Heart left ventricle (tissue), 16 donors: Measurements from ENCODE around the gene CYP26C1. TPM values are rescaled to one million over a fixed set of nuclear protein-coding genes. Genes with fewer than 3 reads are reported as not detected.

Source experiments
- ATAC-seq, 4 donors: fragments of 200-7000 bp; cut with Tn5 transposase; one replicate each; pipeline ENCODE4 v1.9.1; 2020 to 2022; ENCODE audit warnings: moderate library complexity in 4 of 4, mild to moderate bottlenecking in 3 of 4, moderate number of reproducible peaks in 1 of 4
- DNase-seq, 5 donors: peaks; one replicate each; pipeline ENCODE4 v3.0.0-alpha.2; 2020
- H3K27ac ChIP-seq, 12 donors: fragments of 200-600 bp; sonication (generic) in 4 of 12; one replicate each; pipeline versions ENCODE4 v1.5.0 to v1.8.0; 2016 to 2022; ENCODE audit warnings: mild to moderate bottlenecking in 2 of 12
- H3K27me3 ChIP-seq, 9 donors: fragments of 200-600 bp; sonication (generic) in 2 of 9; one replicate each; pipeline versions ENCODE4 v1.5.1 to v1.8.0; 2016 to 2022; ENCODE audit warnings: mild to moderate bottlenecking in 3 of 9
- H3K36me3 ChIP-seq, 9 donors: fragments of 200-600 bp; sonication (generic) in 2 of 9; one replicate each; pipeline versions ENCODE4 v1.5.0 to v1.8.0; 2018 to 2022; ENCODE audit warnings: mild to moderate bottlenecking in 2 of 9
- H3K4me1 ChIP-seq, 12 donors: fragments of 200-600 bp; sonication (generic) in 4 of 12; one replicate each; pipeline versions ENCODE4 v1.5.0 to v1.8.0; 2016 to 2022; ENCODE audit warnings: mild to moderate bottlenecking in 3 of 12
- H3K4me3 ChIP-seq, 12 donors: fragments of 200-600 bp; sonication (generic) in 4 of 12; one replicate each; pipeline versions ENCODE4 v1.5.0 to v1.8.0; 2017 to 2022; ENCODE audit warnings: mild to moderate bottlenecking in 9 of 12, moderate library complexity in 4 of 12
- H3K9me3 ChIP-seq, 12 donors: fragments of 200-600 bp; sonication (generic) in 4 of 12; one replicate each; pipeline versions ENCODE4 v1.5.0 to v1.8.0; 2016 to 2022; ENCODE audit warnings: mild to moderate bottlenecking in 1 of 12
- POLR2A ChIP-seq, 2 donors: fragments of 450-650 bp; IDR thresholded peaks; one replicate each; pipeline ENCODE4 v1.6.1; 2017; ENCODE audit warnings: antibody characterized with exemption in 2 of 2, mild to moderate bottlenecking in 2 of 2, moderate library complexity in 2 of 2
- WGBS, 4 donors: extraction: QIAGEN DNeasy Blood & Tissue Kit in 2 of 4; methylation state at CpG; one replicate each; pipeline versions ENCODE4 v1.1.5 to v1.1.7; 2013 to 2018; 5-methylcytosine and 5-hydroxymethylcytosine counted together
- intact Hi-C, 10 donors: fragments of 100-400 bp; cut with DNase I; formaldehyde crosslinking; loops; one replicate each; pipeline versions ENCODE4 v1.11.1 to v1.14.2; 2022
- polyA plus RNA-seq, 2 donors: library from polyadenylated mRNA; stranded (reverse); fragments of 200-250 nt; gene quantifications; one replicate each; pipeline ENCODE4 v1.2.3, GENCODE V29; 2013
- total RNA-seq, 9 donors: library from RNA; depleted of rRNA in 2 of 9; stranded (reverse); fragments of >200 nt in 2 of 9; fragmentation: NEBNext Ultra II Directional in 3 of 9; extraction: Animal tissue kit (Norgen Biotek cat#: 25700) in 3 of 9; gene quantifications; one replicate each; pipeline versions ENCODE4 v1.1.0 to v1.2.4, GENCODE V29; 2016 to 2023
- TF ChIP-seq, protein P1 (sequence below), 12 donors: fragments of 200-600 bp; sonication (generic) in 4 of 12; IDR thresholded peaks; one replicate each; pipeline versions ENCODE4 v1.5.0 to v1.8.0; 2018 to 2022; ENCODE audit warnings: antibody characterized with exemption in 12 of 12, mild to moderate bottlenecking in 5 of 12
- donor health status: ischemic (EF 13 %, LVEDD 7.1; RV severe dilation, severe dysfunction).
- donor health status: healthy with polysubstance abuse.
- donor health status: DM: no; HTN: yes; CAD: no.
- donor health status: DM: no; HTN: no; CAD: no.
- donor health status: ischemic (EF 25% LVEDD 6.9; RV normal size, moderate dysfunction).
- donor health status: ischemic (EF 25% LVEDD 5.7; RV mildly dilated, moderate dysfunction).
- donor health status: healthy.
- donor health status: DM: yes; HTN: yes; CAD: no.
- donor health status: ischemic (EF 35%, LVEDD 5.7; RV mildly dilated, moderate dysfunction).
- donor health status: nonischemic (EF 11% LVEDD 7.7; RV severe dilation, severe dysfunction).
- donor health status: DM: yes; HTN: yes; CAD: no.
- donor health status: PGD.
- donor health status: ischemic (EF 29% LVEDD 5.4; RV normal size, mild dysfunction).
- donor health status: nonischemic (EF 23%, LVEDD 6.1; RV moderate dilation, normal function).

CYP26C1 gene
- total and polyA plus RNA-seq, 11 donors = 0.07 TPM; not detected in 10

DNA sequence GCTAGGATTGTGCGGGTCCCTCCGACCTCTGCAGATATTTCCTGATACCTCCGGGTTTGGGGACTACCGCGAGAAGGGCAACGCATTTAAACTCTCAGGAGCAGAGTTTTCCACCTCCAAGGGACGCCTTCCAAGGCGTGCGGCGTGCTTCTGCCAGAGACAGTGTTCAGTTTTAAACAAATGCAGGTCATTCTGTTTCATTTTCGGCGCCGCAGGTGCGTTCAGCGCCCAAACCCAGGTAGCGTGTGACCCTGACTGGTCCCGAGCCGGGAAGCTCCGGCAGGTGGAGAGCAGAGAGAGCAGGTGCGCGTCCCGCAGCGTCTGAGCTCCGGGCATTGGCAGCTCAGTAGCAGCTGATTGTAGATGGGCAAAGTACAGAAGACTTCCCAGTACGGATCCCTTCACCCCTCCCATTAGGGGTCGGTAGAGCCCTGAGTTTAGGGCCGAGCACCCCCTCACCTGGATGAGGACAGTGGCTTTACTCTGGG, 11.7 kb downstream of the CYP26C1 start:
- intact Hi-C loops = loop anchor here in 1 of 10 donors (10.0 kb wide), 1 partner anchor 283 kb away; no protein-coding TSS in a partner anchor
- ATAC-seq = no peak
- WGBS, 4 donors = 1% methylated on average over 22 to 27 of the region's 27 CpGs
- Histone ChIP-seq H3K27me3 (peaks cover 29 to 96% (median 83%) of the 10 kb centered on the region in 9 donors), H3K36me3 (no peaks in the 10 kb centered on the region), H3K4me3 (peak overlapping the region in 11 of 12 donors; percentile 27 to 56 (median 37)), H3K4me1 (peaks cover 5 to 48% (median 29%) of the 10 kb centered on the region in 12 donors), H3K9me3 (no peaks in the 10 kb centered on the region), H3K27ac (no peak overlapping the region)
- TF ChIP-seq POLR2A (IDR thresholded peaks at IDR 0.05) = no peak
- TF ChIP-seq, protein P1, sequence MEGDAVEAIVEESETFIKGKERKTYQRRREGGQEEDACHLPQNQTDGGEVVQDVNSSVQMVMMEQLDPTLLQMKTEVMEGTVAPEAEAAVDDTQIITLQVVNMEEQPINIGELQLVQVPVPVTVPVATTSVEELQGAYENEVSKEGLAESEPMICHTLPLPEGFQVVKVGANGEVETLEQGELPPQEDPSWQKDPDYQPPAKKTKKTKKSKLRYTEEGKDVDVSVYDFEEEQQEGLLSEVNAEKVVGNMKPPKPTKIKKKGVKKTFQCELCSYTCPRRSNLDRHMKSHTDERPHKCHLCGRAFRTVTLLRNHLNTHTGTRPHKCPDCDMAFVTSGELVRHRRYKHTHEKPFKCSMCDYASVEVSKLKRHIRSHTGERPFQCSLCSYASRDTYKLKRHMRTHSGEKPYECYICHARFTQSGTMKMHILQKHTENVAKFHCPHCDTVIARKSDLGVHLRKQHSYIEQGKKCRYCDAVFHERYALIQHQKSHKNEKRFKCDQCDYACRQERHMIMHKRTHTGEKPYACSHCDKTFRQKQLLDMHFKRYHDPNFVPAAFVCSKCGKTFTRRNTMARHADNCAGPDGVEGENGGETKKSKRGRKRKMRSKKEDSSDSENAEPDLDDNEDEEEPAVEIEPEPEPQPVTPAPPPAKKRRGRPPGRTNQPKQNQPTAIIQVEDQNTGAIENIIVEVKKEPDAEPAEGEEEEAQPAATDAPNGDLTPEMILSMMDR (IDR thresholded peaks at IDR 0.05) = no peak
- no peak for DNase-seq

DNA sequence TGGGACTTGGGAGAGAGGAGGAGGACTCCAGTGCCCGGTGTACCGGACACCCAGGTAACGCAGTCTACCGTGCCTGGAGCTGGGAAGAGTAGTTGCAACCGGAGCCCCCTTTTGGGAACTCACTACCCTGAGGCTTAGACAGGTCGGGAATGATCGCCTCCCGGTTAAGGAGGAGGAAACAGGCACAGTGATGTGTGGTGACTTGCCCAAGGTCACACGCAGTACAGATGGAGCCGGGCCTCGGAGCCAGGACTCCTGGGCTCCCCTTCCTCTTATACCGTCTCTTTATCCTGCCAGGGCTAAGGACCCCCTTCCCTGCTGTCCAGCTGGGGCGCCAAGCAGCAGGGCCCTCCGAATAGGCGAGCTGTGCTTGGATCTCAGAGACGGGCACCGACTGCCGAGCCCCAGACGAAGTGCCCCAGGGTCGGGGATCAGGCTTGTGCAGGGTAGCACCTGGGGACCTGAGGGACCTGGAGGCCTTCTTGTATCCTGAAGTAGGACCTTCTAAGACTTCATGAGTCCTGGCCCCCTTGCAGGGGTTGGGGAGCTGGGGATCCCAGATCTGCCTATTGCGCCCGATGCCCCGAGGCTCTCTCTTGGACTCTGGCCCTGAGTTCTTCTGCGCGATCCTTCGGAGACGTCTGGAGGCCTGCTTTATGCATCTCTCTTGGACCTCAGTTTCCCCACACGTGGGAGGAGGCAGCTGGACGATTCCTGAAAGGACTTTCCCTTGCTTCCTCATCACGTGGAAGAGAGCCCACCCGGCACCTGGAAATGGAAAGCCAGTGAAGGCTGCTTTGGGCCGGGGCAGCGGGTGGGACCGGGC, 12.3 kb downstream of the CYP26C1 start:
- Histone ChIP-seq H3K4me1 (peaks cover 5 to 48% (median 29%) of the 10 kb centered on the region in 12 donors), H3K27me3 (peaks cover 29 to 96% (median 78%) of the 10 kb centered on the region in 9 donors)
- intact Hi-C loops = loop anchor here in 1 of 10 donors (10.0 kb wide), 1 partner anchor 282 kb away; no protein-coding TSS in a partner anchor

DNA sequence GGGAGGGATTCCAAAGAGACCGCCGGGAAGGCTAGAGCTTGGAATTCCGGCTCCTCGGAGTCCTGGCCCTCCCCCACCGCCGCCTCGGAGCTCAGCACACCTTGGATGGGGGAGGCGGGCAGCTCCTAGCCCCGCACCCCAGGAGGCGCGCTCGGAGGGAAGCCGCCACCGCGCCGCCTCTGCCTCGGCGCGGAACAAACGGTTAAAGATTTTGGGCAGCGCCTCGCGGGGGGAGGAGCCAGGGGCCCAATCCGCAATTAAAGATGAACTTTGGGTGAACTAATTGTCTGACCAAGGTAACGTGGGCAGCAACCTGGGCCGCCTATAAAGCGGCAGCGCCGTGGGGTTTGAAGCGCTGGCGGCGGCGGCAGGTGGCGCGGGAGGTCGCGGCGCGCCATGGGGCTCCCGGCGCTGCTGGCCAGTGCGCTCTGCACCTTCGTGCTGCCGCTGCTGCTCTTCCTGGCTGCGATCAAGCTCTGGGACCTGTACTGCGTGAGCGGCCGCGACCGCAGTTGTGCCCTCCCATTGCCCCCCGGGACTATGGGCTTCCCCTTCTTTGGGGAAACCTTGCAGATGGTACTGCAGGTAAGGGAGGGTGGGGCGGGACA, 13.0 kb downstream of the CYP26C1 start, which contains the start of gene CYP26A1:
TSS of gene CYP26A1 (plus strand) at position 355 of the 608 bp plus-strand sequence. CDS start at position 397, 42 bp downstream.
- ATAC-seq = peak in 1 of 4 donors; percentile 23
- no peak for DNase-seq
- WGBS, 4 donors = 0 to 1% (median 1%) methylated on average over 28 to 52 of the region's 52 CpGs

More for the DNA sequence above, 12.3 kb downstream of the CYP26C1 start:
- H3K36me3 ChIP-seq = no peaks in the 10 kb centered on the region
- DNase-seq (no peak), ATAC-seq (no peak)
- TF ChIP-seq, protein P1 (IDR thresholded peaks at IDR 0.05) = no peak
- TF ChIP-seq POLR2A (IDR thresholded peaks at IDR 0.05) = no peak
- H3K27ac ChIP-seq = no peak overlapping the region
- no peaks in the 10 kb centered on the region for H3K9me3 ChIP-seq
- peak overlapping the region; percentile 23 to 56 (median 43) for H3K4me3 ChIP-seq
- WGBS, 4 donors = 3 to 4% (median 4%) methylated on average over 16 to 34 of the region's 34 CpGs

More for the DNA sequence above, 13.0 kb downstream of the CYP26C1 start, which contains the start of gene CYP26A1:
- no peak within 1 kb of the TSS for H3K27ac ChIP-seq
- H3K27me3 ChIP-seq = peaks cover 28 to 95% (median 70%) of the 10 kb centered on the region in 9 donors
- intact Hi-C loops = loop anchor here in 1 of 10 donors (10.0 kb wide), 1 partner anchor 281 kb away; no protein-coding TSS in a partner anchor
- H3K9me3 ChIP-seq = no peaks in the 10 kb centered on the region
- H3K4me3 ChIP-seq = peak within 1 kb of the TSS; percentile 23 to 49 (median 39)
- no peaks in the 10 kb centered on the region for H3K36me3 ChIP-seq
- peaks cover 5 to 41% (median 26%) of the 10 kb centered on the region in 12 donors for H3K4me1 ChIP-seq
- no peak for TF ChIP-seq POLR2A (IDR thresholded peaks at IDR 0.05)
- TF ChIP-seq, protein P1 (IDR thresholded peaks at IDR 0.05) = no peak
